DOHH2 (cell line): ENCODE measurements around the gene KCNE3.

Experiments
- CTCF ChIP-seq: fragments of 200-600 bp; sonication (generic); IDR thresholded peaks from one replicate; pipeline ENCODE4 v1.5.1; 2014; ENCODE audit warnings: antibody characterized with exemption, mild to moderate bottlenecking, low read depth, low read length; ENCODE audit not compliant: poor library complexity, severe bottlenecking
- EZH2phosphoT487 ChIP-seq: fragments of 200-600 bp; sonication (generic); IDR thresholded peaks from 2 replicates; pipeline ENCODE4 v1.6.1; 2017; ENCODE audit warnings: borderline replicate concordance, mild to moderate bottlenecking, antibody characterized with exemption, low read length, moderate library complexity, mixed read lengths

DNA sequence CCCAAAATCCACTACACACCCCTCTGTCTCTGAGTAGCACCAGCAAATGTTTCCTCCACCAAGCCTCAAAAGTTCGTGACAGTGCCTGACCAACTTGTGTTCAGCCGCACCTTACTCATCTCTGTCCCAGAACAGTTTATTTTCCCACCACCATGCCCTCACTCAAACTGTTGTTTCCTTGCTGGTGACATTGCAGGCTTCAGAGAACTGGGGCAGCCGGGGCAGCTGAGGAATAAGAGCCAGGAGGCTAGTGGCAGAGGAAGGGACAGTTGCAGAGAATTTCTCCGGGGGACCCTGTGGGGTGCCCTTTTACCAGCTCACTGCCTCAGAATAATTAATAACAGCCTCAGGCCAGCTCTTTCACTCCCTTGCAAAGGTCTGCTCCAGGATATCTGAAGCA lies 709 bp upstream of the KCNE3 start:
- TF ChIP-seq EZH2phosphoT487 (no peak), CTCF (no peak)
